Measurements from ENCODE around the gene ABHD16A.
"Not testable (repeated sequence)": the region's sequence is repeated elsewhere in the genome, so short reads cannot be mapped to it uniquely, and the experiment has no call there.

The ABHD16A gene

DNA sequence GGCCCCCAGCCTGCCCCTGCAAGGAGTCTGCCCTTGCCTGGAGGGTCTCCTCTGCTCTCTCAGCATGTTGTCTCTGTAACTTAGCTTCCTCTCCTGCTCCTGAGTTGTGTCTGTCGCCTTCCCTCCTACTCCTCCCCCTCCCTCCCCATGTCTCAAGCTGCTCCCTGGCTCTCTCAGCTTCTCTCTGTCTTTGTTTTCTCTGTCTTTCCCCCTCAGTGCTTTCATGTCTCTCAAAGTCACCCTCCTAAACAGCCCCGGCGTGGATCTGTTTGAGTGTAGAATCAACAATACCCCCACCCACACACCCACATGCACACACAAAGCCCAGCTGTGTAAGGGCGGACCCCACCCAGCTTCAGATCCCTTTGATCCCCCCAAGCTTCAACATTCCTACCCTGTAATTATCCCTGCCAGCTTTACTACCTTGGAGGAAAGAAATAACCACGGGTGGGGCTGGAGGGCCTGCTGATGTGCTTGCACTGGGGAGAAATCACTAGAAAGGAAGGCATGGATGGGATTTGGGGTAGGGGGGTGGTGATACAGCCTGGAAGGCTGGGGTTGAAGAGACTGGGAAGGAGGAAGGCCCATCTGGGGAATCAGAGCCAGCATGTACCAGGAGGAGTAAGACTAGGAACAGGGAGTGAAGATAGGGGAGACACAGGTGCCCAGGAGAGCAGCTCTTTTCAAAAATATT, 11.0 kb upstream of the ABHD16A start:
- no peak for DNase-seq

GRCh38 chr6:31713465-31713864, 10.3 kb upstream of the ABHD16A start:
- no peak for DNase-seq

DNA sequence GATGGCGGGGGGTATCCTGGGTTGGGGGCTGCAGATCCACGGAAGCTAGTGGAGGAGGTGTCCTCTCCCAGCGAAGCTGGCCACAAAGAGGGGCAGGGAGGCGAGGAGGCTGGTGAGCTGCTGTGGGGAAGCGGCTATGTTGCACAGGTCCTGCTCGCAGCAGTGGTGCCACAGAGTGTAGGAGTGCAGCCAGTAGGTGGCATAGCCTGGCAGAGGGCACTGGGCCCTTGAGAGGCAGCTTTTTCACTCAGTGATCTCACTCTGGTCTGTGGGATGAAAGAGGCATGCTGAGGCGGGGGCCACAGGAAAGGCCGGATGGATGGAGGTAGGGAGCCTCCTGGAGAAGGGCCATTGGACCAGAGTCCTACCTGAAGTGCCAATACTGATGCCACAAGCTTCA, 9.2 kb upstream of the ABHD16A start:
- no peak for DNase-seq

GRCh38 chr6:31711233-31711632, 8.1 kb upstream of the ABHD16A start:
- no peak for DNase-seq

DNA sequence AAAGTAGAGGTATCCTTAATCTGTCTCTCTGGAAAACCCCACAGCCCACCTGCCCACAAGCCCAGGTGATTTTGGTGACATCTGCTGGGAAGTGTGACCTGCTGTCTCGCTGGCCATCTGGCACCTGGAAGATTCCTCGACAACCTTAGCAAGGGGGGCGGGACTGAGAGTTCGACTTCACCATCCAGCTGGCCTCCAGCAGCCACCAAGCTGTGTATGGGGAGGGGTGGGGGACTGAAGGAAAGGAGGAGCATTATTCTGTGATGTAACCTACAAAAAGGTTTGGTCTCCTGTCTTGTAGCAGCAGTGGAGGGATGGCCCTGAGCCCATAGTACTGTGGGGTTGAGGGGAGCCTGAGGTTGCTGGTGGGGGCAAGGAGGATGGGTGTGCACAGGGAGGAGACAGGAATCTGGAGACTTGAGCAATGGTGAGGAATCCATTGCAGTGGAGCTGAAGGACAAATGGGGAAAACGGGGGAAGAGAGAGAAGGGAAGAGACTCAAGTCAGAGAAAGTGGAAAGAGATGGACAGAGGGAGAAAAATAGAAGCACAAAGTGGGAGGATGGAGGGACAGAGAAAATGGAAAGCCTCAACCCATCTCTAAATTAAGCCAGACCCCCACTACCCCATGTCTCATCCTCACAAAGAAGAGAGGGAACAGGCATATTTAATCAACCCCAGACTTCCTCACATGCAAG, 7.5 kb upstream of the ABHD16A start:
- DNase-seq = no peak

DNA sequence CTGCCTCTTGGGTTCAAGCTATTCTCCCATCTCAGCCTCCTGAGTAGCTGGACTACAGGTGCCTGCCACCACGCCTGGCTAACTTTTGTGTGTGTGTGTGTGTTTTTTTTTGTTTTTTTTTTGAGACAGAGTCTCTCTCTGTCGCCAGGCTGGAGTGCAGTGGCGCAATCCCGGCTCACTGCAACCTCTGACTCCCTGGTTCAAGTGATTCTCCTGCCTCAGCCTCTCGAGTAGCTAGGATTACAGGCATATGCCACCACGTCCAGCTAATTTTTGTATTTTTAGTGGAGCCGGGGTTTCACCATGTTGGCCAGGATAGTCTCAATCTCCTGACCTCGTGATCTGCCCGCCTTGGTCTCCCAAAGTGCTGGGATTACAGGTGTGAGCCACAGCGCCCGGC, 6.0 kb upstream of the ABHD16A start:
- DNase-seq = not testable (repeated sequence)

GRCh38 chr6:31708224-31708623, 5.1 kb upstream of the ABHD16A start:
- no peak for DNase-seq

GRCh38 chr6:31707701-31708100, 4.6 kb upstream of the ABHD16A start:
- DNase-seq = no peak

GRCh38 chr6:31706599-31706998, 3.5 kb upstream of the ABHD16A start, which contains the start of gene LY6G6F:
LY6G6F (plus strand) TSS chr6:31706866; CDS start chr6:31706907, 41 bp downstream.
- no peak for DNase-seq

DNA sequence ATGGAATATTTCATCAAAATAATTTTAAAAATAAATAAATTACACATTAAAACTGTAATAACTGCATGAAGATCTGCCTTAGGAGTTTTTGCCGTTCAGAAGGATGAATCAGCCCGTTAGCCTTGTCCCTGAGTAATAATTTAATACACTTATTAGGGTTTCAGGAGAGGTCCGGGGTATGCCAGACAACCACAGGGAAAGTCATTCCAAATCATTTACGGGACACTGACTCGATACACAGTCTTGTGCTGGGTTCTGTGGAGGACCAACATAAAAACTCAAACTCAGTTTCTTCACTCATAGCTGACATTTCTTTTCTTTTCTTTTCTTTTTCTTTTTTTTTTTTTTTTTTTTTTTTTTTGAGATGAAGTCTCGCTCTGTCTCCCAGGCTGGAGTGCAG, 2.8 kb upstream of the ABHD16A start:
- no peak for DNase-seq

- no peak for DNase-seq
These were observed 712 bp downstream of the ABHD16A start for GRCh38 chr6:31702405-31702818.

DNA sequence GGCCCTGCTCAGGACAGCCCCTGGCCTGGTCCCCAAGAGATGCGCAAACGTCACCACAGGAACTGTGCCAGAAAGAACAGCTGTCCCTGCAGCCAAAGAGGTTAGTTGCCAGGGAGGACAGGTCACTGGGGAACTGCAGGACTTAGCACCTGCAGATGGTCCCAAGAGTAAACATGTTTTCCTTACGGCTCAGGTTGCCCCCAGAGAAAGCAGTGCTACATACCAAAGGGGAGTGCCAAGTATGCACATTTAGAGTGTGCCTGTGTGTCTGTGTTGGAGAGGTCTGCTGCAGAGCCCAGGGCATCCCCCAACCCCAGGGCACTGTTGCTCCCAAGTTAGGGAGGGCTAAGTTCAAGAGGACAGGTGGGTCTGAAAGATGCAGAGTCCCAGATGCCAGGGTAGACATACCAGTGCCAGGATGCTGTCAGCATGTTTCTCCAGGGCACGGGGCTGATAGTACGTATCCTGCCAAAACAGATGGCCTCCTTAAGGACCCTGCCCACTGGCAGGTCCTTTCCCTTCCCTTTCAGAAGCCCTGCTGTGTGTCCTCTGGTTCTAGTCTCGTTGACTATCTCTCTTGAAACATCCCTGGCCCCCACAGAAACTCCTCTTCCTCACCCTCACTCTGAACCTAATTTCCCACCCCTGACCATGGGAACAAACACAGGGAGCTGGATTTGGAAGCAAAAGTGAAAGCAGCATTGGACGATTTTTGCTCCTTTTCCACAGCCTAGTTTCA, 1.3 kb downstream of the ABHD16A start:
- no peak for DNase-seq

DNA sequence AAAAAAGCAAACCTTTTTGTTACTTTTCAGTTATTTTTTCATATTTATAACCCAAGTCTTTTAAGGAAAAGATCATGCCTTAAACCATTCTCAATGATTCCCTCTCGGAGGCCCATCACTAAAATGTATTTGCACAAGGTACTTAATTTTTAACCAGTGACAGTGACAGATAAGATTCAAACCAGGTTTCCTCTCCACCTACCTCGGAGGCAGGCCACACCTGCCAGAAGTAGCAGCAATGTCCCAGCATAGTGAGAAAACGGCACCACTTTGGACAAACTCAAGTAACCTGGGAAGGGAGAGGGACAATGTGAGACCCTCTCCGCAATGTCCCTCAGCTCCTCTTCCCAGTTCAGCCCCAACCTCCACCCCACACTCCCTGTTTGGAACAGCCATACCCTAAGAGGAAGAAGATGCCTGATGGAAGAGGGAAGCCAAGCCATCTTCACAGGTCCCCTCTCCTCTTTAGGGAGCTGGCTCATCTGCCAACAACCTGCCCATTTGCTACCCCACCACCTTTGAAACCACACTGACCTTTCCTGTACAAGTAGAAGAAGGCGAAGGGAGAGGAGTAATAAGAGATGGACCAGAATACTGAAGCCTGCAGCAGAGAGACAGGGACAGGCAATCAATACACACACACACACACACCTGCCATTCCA, 2.3 kb downstream of the ABHD16A start:
- no peak for DNase-seq

DNA sequence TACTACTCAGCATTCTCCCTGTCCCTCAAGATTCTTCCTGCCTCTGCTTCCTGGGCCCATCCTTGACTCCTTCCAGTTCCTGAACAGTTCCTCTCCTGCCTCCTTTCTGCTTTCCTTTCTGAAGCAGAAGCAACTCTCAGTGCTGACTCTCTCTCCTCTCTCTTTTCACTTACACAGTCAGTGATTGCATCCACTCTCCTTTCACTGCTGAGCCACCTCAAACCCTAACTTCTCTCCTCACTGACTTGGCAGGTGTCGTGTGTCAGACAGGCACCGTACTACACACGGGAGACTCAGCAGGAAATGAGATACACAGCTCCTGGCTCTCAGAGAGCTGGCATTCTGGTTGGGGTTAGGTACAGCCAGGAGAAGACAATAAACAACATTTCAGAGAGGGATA, 5.6 kb downstream of the ABHD16A start:
- no peak for DNase-seq

DNA sequence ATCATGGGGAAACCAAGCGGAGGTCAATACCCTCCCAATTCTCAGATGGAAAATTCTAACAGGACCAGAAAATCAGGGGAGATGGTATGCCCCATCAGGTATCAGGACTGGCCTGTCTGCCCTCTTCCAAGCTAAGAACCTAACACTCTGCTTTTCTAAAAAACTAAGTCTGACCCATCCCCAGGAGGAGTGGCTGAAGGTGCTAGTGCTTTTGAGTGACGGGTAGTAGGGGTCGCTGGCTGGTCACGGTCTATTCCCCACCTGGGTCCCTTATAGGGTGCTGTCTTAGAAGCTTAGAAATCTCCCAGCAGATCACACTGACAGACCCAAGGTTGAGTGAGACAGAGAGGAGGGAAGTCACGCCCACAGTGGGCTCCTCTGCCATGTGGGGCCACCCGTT, 9.6 kb downstream of the ABHD16A start:
- DNase-seq = no peak

- no peak for DNase-seq
These were observed 10.2 kb downstream of the ABHD16A start for GRCh38 chr6:31692886-31693285.

DNA sequence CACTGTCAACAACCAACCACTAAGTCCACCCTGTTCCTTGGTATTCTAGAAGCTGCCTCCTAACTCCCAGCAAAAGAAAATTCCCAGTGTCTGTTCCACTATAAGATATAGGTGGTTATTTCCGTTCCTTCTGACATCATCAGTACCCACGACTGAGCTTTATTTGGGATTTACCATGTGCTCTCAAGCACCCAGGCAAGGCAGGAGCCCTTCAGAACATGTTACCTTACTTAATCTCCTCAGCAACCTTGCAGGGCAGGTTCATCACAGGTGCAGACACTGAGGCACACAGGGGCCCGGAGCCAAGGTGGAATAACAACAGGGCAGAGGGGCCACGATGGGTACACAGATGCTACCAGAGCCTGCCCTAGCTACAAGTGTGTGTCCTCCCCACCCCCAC, 10.8 kb downstream of the ABHD16A start:
- no peak for DNase-seq

DNA sequence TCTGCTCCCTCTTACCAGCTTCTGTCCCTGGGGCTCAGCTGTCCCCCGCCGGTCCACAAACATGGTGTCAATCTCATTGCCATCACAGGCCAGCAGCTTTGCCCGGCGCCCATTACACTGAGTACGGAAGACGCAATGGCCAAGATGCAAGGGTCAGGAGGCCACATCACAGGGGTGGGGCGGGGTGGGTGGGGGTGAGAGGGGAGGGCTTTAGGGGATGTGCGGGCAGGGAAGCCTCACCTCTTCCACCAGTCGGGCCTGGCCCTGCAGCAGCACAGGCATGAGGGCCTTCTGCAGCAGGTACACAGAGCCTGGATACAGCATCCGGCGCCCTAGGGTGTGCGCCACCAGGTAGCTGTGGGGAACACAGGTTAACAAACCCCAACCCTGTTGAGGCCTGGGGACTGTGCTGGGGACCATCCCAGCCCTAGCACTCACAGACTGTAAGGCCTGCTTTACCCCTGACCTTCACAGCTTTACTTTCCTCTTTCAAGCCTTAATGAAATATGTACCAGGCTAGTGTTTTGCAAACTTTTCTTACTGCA, 11.5 kb downstream of the ABHD16A start:
- DNase-seq = no peak

DNA sequence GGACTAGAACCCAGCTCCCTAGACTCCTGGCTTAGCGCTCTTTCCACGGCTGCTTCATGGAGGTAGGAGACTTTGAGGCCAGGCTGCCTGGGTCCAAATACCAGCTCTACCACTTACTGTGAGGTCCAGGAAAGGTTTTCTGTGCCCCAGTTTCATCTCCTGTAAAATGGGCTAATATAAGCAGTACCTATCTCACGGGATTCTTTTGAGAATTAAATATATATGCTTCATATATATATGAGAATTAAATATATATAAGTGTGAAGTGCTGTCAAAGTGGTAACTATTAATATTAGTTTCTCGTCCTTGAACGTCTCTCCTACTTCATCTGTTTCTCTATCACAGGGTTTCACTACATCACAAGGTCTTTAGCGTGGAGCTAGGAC, 12.1 kb downstream of the ABHD16A start:
- DNase-seq = no peak

GRCh38 chr6:31690231-31691077, 12.7 kb downstream of the ABHD16A start:
- no peak for DNase-seq

DNA sequence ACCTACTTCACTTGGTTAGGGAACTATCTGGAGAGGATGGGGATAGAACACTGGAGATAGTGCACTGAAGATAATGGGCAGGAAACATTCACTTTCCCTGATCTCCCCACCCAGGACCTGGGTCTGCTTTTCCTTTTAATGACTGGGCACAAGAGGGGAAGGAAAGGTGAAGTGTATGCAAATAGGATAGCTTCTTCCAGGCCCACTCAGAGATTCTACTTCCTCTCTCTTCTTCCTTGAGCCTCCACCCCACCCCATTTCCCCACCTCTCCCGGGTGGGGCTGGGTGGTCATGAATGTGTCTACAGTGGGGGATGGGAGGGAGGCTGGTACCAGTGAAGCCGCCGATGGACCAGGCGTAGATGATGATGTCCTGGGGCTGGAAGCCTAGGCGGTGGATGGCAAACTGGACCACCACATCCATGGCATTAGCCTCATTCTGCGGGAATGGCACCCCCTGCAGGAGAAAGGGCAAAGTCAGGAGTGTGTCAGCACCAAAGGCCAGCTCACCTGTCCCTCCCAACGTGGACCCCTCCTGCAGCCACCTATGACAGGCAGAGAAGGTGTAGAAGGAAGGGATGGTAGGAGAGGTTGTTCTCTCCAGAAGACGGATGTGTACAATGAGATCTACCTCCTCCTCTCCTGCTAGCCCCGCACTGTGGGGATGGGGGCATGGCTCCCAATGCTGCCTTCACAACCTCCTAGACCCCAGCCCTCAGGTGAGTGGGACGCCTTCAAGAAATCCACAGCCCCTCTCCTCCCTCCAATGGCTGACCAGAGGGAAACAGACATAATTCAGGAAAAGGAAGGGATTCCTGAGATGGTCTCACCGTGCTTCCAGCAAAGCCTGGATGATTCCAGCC, 13.6 kb downstream of the ABHD16A start:
- no peak for DNase-seq
